Measurements from ENCODE around the gene DNMBP.
A peak's percentile ranks its signal among the peaks of the same experiment; 100 is the strongest.

DNMBP gene

GRCh38 chr10:100009793-100010676 is at the start of gene DNMBP:
Gene DNMBP, minus strand, starts transcription at chr10:100009947. Its CDS starts 37,823 bp downstream, at chr10:99972124.
- TF ChIP-seq, protein P1, sequence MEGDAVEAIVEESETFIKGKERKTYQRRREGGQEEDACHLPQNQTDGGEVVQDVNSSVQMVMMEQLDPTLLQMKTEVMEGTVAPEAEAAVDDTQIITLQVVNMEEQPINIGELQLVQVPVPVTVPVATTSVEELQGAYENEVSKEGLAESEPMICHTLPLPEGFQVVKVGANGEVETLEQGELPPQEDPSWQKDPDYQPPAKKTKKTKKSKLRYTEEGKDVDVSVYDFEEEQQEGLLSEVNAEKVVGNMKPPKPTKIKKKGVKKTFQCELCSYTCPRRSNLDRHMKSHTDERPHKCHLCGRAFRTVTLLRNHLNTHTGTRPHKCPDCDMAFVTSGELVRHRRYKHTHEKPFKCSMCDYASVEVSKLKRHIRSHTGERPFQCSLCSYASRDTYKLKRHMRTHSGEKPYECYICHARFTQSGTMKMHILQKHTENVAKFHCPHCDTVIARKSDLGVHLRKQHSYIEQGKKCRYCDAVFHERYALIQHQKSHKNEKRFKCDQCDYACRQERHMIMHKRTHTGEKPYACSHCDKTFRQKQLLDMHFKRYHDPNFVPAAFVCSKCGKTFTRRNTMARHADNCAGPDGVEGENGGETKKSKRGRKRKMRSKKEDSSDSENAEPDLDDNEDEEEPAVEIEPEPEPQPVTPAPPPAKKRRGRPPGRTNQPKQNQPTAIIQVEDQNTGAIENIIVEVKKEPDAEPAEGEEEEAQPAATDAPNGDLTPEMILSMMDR (IDR thresholded peaks at IDR 0.05; ENCODE audit: low read depth, low read length), result peak; percentile 33; the same call in 1 of the 2 replicates
- H3K4me3 ChIP-seq (ENCODE audit: low read depth, low read length), result peak within 1 kb of the TSS; percentile 99

DNA sequence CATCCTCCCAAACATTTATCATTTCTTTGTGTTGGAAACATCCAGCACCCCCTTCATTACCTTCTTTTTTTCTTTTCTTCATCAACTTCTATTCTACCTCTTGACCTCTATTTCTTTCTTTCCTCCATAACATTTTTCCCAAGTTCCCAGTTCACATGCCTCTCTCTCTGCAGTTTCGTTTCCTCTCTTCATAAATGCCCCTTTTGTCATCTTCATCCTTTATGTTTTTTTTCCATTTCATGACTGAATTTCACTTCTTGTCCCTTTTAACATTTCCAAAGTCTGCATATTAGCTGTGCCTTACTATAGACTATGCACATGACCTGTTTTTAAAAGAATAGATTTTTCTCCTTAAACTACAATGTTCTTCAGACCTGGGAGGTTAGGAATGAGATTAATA is 48.2 kb upstream of the DNMBP start:
- TF ChIP-seq, protein P1 (IDR thresholded peaks at IDR 0.05; ENCODE audit: low read depth, low read length), result no peak
- H3K4me3 ChIP-seq (ENCODE audit: low read depth, low read length), result no peak overlapping the region

- TF ChIP-seq, protein P1 (IDR thresholded peaks at IDR 0.05; ENCODE audit: low read depth, low read length), result no peak
Measured at GRCh38 chr10:100053686-100054460, 44.1 kb upstream of the DNMBP start.

GRCh38 chr10:100046021-100046486 is 36.3 kb upstream of the DNMBP start:
- no peak overlapping the region for H3K4me3 ChIP-seq (ENCODE audit: low read depth, low read length)

More at GRCh38 chr10:100053686-100054460, 44.1 kb upstream of the DNMBP start:
- H3K4me3 ChIP-seq (ENCODE audit: low read depth, low read length), result no peak overlapping the region

DNA sequence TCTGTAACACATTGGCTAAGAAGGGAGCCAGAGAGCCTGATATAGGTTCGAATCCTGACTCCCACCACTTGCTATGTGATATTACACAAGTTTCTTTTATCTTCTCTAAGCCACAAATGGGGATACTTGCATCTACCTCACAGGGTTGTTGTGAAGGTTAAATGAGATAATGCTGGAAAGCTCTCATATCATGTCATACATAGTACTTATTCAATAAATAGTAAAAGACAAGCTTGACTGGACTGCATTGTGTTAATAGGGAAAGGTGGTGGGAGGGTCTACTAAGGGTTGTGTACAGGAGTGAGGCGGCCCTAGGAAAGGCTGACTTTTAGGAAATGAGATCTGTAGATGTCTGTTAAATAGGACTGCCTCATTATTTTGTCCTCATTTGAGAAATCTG is 35.8 kb upstream of the DNMBP start:
- TF ChIP-seq, protein P1 (IDR thresholded peaks at IDR 0.05; ENCODE audit: low read depth, low read length), result no peak

More at GRCh38 chr10:100046021-100046486, 36.3 kb upstream of the DNMBP start:
- TF ChIP-seq, protein P1 (IDR thresholded peaks at IDR 0.05; ENCODE audit: low read depth, low read length), result peak; percentile 92

DNA sequence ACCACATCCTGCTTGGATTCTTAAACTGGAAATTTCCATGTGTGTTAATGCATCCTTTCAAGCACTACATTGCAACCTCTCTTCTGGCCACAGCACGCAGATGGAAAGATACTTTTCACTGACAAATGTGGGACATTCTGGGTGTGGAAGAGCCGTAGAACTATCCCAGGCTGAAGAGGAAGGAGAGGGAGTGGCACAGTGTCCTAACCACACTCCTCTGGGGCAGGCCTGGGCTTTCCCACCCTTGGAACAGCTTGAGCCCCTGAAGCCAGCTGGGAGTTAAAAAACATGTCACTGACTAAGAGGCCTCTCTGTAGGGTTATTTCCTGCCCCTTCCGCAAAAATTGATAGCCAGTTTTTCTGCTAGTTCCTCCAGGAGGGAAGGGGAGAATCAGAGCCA is 34.0 kb upstream of the DNMBP start:
- TF ChIP-seq, protein P1 (IDR thresholded peaks at IDR 0.05; ENCODE audit: low read depth, low read length), result no peak
- no peak overlapping the region for H3K4me3 ChIP-seq (ENCODE audit: low read depth, low read length)

More for the DNA sequence above, 35.8 kb upstream of the DNMBP start:
- H3K4me3 ChIP-seq (ENCODE audit: low read depth, low read length), result no peak overlapping the region
